GM12872 (cell line): ENCODE data around the gene PPDPF.

ENCODE experiments used
- CTCF ChIP-seq: IDR thresholded peaks from 3 replicates; pipeline ENCODE4 v1.5.1; 2011; ENCODE audit warnings: low read depth, mild to moderate bottlenecking, low read length, moderate library complexity; ENCODE audit not compliant: insufficient read depth

The PPDPF gene

DNA sequence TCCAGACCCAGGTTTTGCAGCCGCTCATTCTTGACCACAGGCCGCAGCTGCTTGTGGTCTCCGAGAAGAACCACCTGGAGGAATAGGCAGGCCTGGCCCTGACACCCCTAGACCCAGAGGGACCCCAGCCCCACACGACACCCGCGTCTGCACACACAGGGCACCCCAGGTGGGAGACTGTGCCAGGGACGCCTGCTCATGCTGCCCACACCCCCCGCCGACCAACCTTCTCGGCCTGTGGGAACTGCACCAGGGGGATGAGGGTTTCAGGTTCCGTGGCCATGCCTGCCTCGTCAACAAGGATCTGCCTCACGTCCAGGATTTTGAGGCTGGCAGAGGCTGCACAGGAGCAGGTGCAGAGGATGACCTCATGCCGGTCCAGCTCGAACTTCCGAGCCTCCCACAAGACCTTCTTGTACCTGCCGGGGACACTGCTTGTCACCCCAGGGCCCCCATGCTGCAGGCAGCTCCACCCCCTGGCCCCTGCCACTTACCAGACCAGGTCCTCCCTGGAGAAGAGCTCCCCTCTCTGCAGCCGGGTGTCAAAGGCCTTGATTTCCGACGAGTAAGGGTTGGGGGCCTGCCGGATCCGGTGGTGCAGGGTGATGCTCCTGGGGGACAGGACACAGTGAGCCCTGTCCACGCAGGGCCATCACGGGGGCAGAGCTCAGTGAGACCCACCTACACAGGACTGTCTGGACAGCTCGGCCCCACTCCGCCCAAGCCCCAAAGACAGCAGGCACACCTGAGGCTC is 40.5 kb downstream of the PPDPF start:
- no peak for TF ChIP-seq CTCF

- TF ChIP-seq CTCF = no peak
Observed at GRCh38 chr20:63561624-63562396, 41.2 kb downstream of the PPDPF start.

DNA sequence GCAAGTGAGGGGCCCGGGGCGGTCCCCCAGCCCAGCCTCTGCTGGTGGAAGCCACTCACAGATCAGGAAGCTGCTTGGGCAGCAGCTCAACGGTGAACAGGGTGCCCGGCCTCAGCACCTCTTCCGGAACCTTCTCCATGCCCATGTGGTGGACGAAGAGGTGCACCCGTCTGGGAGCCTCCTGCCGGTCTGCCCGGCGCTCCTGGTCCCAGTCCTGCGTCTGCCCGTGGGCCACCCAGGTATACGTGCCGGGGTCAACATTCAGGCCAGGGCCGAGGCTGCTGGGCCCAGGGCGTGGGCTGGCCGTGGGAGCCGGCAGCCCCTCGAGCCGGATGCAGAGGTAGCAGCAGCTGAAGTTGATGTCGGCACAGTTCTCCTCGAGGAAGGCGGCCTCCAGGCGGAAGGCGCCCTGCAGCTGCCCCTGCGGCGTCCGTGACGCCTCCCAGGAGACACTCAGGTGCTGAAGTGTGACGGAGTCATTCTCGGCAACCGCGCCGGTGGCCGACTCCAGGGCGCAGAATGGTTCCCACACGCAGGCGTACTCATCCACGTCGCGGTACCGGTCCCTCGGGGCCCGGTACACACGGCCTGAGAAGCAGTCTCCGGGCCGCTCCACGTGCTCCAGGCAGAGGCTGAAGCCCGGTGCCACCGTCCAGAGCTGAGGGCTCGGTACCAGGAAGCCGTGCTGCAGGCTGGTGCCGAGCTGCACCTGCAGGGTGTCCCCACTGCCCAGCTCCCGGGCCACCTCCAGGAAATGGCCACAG is 42.1 kb downstream of the PPDPF start:
- TF ChIP-seq CTCF = no peak

DNA sequence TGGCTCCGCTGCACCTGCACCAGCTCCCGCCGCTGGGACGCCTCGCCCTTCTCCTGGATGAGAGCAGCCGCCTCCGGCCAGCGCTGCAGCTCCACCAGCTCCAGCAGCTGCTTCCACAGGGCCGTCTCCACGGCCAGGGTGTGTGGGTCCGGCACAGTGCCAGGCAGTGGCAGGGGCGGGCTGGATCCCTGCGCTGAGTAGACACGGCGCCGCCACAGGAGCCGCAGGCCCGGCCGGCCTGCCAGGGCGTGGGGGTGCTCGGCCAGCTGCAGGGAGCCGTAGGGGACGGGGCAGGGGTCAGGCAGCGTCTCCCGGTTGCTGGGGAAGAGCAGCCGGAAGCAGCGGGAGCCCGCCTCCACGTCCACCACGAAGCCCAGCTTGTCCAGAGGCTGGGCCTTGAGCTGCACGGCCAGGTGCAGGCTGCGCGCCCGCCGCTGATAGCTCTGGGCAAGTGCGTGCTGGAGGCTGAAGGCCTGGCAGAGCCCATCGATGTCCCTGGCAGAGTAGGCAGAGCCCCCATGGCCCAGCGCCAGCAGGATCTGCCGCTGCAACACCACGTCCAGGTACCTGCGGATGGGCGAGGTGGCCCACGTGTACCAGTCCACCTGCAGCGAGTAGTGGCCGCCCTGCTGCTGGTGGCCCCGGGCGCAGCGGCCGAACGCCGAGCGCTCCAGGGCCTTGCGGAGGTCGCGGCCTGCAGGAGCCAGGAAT is 42.8 kb downstream of the PPDPF start:
- no peak for TF ChIP-seq CTCF

GRCh38 chr20:63564036-63564810 is 43.7 kb downstream of the PPDPF start:
- TF ChIP-seq CTCF = no peak

DNA sequence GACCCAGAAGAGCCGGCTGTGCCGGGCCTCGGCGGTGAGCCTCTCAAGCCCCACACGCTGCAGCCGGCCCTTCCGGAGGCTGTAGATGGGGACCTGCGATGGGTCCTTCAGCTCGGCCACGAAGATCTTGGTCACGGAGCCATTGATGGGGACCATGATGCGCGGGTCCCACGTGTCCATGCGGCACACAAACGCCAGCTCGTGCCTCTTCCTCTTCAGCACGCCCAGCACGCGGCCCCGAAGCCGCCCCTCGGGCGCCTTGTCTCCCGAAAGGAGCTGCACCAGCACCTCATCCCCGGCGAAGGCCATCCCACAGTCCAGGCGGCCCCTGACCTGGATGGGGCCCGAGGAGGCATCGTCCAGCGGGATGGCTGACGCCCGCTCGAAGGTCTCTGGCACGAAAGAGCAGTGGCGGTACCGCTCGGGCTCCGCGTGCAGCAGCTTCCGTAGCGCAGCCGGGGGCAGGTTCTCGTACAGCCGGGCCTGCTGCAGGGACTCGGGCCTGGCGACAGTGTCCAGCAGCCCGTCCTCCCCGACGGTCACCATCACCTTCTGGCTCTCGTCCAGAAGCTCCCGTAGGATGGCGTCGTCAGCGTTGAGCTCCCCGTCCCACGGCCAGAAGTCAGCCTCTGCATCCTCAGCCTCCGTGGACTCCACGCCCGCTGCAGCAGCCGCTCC is 44.6 kb downstream of the PPDPF start:
- no peak for TF ChIP-seq CTCF
